NOMO-1 treated with DMSO at 0.1 percent for 48 hours (cell line): Measurements from ENCODE around the gene DAPK3.

ENCODE experiments used
- DNase-seq: peaks from one replicate; lab custom pipeline; 2025; ENCODE audit not compliant: unreplicated experiment; lab: John Stamatoyannopoulos, UW

DAPK3 gene

GRCh38 chr19:3919793-3920192 is 51.1 kb downstream of the DAPK3 start:
- DNase-seq: no peak

GRCh38 chr19:3916033-3916432 is 54.9 kb downstream of the DAPK3 start:
- DNase-seq: no peak

- no peak for DNase-seq
These were observed 56.7 kb downstream of the DAPK3 start for GRCh38 chr19:3914199-3914598.

- no peak for DNase-seq
These were observed 60.8 kb downstream of the DAPK3 start for GRCh38 chr19:3910105-3910504.
